GM18499 (cell line): Measurements from ENCODE around the gene CACNA1G.

Source experiments
- ATAC-seq: cut with Tn5 transposase; IDR thresholded peaks from one replicate; pipeline ENCODE4 v1.9.1; 2021; ENCODE audit warnings: moderate number of reproducible peaks; ENCODE audit not compliant: insufficient read depth, unreplicated experiment

The CACNA1G gene

DNA sequence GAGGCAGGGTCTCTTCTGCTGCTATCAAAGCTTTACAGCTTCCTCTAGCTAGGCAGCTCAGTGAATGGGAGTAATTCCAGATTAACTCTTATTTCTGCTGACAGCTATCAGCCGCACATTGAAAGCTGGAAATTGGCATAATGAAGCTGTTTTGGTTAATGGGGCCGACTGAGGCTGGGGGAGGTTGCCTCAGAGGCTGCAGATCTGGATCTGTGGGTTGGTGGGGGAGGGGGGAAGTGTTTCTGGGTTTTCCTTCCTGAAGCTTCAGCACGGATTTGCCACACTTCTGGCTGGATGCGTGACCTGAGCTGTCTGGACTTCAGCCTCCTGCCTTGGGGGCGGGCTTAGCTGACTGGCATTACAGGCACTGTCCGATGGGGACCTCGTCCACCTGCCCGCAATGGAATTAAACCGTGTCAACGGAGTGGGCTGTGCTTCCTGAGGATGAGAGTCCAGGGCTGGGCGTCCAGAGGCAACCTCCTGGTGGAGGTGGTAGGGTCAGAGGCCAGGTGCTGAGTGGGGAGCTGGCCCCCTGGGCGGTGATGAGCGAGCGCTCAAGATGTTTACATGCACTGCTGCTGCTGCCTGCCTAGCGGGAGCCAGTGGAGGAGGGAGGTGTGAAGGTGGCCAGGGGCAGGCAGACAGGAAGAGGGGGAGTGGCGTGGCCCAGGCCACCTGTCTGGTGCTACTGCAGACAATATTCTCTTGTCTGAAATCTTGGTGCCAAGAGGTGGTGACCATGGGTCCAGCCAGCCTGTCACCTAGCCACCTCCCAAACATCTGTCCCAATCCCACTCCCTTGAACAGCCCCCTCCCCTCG lies 67.5 kb downstream of the CACNA1G start:
- no peak for ATAC-seq

DNA sequence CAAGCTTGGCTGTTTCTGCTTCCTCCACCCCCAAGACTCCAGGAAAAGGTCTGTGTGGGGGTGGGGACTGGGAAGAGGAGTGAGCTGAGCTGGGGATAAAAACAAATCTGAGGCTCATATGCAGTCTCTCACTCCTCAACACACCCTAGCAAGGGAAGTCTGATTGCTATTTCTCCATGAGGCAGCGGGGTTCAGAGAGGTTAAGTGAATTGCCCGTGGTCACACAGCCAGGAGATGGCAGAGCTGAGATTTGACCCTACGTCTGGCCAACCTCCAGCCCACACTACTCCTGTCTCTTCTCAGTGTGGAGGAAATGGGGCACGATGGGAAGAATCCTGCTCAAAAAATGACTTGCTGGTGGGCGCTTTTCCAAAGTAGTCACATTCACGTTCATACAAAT lies 69.4 kb downstream of the CACNA1G start:
- ATAC-seq = no peak

DNA sequence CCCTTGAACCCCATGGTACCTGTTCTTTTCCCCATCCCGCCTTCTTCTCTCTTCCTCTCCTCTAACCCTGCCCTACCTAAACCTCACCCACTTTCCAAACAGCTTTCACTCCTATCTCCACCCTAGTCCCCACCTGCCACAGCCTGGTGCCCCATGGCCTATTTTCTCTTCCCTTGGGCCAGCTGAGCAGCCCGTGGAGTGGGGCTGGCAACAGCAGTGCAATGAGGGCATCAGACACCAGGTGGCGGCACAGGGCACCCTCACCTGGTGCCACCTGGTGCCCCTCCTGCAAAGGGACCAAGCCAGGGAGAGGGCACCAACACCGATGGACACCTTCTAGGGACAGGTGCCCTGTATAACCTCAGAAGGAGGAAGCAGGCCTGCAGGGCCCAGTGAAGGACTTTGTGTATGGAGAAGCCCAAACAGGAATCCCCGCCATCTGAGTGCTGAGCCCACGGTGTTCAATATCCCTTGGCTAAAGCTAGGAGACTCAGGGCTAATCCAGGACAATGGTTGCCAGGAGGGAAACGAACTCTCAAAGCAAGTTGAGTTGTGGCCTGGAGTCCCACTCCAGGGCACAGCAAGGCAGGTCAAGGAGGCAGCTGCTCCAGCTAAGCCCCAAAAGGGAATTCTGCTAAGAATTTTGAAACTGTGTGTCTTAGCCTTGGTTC lies 70.1 kb downstream of the CACNA1G start:
- no peak for ATAC-seq

DNA sequence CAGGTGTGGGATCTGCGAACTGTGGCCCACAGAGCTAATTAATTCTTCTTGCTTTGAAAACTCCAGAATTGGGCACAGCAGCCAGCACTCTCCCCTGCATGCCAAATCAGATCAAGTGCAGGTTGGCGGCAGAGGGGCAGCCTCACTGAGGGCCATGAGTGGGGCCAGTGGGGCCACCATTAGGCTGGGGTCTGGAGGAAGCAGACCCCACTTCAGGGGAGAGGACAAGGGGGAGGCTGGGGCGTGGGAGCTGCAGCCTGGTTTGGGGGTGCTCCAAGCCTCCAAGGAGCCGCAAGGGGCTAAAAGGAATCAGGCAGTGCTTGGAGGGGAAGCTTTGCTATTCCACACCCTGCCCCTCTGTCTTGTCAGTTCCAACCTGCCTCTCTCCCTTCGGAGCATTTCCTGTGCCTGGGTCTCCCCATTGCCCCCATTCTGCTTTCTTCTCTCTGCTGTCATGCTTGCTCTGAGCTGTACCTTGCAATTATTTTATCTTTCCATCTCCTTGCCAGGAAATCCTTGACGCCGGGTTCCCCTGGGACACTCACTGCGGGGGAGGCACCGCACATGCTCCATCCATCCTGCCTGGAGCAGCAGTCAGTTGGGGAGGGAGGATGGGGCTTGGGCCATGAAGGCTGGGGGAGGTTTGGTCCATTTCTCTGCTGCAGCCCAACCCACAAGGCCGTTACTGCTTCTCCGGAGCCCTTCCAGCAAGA lies 70.8 kb downstream of the CACNA1G start:
- ATAC-seq = no peak

DNA sequence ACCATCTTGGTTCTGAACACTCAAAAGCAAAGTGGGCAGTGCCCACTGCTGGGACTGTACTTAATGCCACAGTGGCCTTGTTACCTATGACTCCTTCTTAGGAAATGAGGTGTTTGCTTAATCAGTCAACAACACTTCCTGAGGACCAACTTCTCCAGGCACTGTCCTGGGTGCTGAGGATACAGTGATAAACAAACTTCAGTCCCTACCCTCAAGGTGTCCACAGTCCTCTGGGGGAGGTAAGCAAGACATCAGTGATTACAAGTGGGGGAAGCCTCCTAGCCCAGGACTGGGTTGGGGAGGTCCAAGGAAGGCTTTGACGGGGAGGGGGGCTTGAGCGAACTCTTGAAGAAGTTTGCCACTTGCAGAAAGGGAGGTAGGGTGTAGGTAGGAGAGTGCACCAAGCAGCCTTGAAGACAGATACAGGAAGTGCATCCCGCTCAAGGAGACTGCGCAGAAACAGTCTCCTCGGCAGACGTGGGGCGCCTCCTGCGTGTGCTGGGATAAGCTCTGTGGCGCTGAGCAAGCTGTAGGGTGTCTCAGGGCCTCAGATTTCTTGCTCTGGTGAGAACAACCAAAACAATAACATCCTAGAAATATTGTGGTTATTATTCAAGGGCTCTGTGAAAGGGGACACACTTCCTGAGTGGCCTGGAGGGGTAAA lies 71.5 kb downstream of the CACNA1G start:
- ATAC-seq = no peak

DNA sequence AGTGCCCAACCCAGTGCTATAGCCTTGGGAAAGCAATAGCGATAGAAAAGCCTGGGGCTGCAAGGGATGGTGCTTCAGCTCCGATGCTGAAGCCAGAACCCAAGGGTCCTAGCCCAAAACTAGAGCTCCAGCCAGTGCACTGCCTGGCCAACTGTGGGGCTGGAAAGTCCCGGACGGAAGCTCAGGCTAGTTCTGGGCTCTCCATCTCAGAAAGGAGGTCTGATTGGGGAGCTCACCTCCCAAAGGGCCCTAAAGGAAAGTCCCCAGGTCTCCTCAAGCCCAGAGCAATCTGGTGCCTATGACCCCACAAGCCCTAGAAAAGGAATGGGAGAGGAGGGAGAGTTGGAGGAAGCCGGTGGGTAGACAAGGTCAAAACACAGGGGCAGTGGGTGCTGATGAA lies 72.1 kb downstream of the CACNA1G start:
- ATAC-seq = no peak

DNA sequence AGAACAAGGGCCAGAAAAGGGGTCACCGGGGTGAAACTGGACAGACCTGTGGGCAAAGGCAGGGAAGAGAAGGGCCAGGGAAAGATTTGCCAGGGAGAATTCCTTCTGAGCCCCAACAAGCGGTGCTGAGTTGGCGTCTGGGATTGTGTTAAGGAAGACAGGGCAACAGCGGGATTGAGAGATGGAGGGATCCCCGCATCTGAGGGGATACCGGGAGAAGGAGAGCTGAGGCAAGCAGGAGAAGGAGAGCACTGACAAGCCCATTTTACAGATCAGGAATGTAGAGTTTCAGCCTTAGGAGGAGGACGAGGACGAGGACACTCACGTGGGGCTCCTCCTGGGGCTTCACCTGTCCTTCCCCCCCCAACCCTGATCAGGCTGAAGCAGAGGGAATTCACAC lies 73.2 kb downstream of the CACNA1G start:
- no peak for ATAC-seq

DNA sequence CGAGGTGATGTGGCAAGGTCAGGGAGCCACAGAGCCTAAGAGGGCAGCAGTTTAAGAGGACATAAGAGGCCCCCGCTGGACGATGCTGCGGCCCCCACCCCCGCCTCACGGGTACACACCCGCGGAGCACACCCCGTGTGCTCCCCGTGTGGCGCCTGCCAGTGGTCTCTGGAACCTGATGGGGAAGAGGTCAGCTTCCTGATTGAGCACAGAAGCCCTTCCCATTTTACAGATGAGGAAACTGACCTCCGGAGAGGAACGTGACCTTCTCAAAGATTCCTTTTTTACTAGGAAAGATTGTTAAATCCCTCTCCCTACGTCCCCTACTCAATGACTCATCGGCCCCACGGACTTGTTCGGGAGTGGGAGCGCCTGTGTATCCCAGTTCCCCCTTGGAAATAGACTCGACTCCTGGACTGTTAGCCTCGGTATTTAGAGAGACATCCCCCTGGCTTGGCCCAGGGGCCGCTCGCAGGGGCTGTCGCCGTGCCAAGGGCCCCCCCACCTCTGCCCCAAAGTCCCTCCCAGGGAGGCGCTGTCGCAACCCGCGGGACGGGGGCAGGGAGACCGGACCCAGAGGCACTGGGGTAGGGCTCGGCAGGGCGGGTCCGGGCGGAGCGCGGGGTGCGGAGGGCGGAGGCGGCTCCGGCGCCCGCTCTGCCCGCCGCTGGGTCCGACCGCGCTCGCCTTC lies 73.9 kb downstream of the CACNA1G start, which contains the start of gene ABCC3:
Gene ABCC3, plus strand, starts transcription at position 658 of the 691 bp plus-strand sequence. CDS start 56 bp downstream, outside the sequence.
- no peak for ATAC-seq

DNA sequence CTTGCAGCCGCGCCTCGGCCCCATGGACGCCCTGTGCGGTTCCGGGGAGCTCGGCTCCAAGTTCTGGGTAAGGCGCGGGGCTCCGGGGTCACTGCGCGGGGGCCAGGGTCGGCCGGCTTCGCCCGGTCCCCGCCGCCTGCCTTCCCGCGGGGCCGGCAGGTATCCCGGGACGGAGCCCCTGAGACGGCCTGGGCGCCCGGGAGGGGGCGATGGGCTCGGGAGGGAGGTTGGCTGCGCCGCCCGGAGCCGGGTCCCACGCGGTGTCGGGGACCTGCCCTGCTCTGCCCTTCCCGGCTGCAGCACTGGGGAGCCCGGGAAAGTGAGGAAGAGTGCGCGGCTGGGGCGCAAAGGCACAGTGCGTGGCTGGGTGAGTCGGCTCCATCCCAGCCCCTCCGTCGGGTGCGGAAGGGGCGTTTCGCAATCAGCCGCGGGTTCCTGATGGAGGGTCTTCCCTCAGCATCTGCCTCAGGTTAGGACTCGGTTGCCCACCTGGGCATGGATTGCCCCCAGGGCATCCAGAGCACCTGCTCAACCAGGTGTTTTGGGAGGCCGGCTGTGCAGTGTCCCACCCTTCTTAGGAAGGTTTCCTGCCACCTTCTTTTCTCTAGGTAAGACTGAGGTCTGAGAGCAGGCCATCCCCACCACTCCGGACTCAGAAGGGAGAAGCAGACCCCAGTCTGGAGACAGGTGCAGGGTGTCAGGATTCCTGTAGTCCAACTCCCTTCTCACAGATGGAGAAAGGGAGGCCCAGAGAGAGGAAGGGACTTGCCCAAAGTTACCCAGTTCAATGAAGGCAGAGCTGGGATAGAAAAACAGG lies 74.6 kb downstream of the CACNA1G start:
- no peak for ATAC-seq

DNA sequence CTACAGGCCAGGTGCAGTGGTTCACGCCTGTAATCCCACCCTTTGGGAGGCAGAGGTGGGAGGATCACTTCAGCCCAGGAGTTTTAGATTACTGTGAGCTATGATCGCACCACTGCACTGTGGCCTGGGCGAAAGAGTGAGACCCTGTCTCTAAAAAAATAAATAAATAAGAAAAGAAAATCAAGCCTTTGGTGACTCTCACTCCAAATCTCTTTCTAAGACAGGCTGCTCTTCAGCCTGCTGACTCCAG lies 75.1 kb downstream of the CACNA1G start:
- ATAC-seq = no peak

DNA sequence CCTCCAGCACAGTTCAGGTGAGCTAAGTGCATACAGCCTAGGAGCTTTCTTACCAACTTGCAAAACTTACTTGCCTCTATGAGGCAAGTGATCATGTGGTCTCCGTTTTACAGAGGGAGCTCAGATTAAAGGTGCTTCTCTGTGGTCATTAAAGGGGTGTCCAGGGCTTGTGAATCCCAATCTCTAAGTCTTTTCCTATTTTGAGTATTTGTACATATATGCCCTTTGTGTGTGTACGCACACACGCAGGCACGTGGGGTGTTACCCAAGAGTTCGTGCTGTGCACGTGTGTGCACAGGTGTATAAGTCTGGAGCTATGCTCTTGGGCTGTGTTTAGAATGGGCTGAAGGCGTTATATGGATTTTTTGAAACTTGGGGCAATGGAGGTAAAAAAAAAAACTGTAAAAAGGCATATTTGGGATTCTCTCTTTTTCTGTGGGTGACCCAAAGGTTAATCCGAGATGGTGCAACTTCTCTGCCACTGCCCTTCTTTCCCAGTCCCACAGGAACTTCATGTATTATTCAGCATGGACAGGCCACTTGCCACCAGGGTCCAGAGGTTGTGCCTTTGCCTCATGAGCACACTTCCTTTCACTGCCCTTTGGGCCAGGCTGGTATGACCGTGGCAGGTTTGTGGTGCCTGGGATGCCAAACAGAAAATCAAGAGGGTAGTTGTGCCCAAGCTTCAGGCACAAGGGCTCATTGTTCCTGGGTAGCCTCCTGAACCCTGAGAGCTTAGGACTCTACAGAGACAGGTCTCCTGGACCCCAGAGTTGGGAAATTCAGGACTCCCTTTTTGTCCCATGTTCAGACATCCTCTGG lies 75.7 kb downstream of the CACNA1G start:
- ATAC-seq = no peak

DNA sequence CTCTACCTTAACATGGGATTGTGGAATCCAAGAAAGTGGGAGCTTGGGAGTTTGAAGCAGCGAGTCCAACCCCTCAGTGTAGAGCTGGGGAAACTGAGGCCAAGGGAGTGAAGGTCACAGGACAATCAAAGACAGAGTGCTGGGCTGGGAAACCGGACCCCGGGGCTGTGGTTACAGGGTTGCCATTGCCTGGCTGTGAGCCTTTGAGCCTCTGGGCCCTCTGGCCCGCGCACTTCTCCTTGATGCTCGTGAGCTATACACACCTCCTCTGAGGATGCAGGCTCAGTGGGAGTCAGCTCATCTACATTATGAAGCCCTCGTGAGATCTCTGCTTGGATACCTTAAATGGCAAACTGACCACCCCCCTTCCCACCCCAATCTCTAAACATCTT lies 76.3 kb downstream of the CACNA1G start:
- no peak for ATAC-seq

DNA sequence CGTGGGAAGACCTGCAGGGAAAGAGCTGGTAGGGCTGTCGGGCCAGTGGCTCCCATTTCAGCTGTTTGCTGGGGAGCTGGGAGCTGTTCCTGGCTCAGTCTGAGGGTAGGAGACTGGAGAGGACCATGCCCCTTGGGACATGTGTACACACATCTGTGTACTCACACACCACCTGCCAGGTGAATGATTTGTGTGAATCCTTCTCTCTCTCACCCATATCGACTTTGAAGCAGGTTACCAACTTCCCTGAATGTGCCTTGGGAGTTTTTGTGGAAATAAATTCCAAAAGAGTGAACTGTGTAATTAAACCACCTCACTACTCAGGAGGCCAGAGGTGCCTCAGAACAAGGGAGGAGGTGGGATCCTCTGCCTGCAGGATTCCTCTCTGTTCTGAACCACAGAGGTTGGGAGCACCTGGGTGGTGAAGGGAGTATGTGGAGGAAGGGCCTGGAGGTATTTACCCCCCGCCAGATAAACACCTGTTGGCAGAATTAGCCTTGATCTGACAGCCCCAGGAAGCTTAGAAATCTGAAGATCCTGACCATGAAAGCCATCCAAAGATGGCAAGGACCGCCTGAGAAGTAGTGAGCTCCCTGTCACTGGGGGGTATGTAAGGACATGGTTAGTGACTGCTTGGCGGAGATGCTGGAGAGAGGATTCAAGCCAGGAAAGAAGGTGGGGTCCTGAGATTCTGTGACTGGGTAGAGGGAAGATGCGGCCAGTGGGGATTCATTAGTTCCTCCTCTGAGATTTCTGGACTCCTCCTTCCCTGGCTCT lies 77.5 kb downstream of the CACNA1G start:
- no peak for ATAC-seq

DNA sequence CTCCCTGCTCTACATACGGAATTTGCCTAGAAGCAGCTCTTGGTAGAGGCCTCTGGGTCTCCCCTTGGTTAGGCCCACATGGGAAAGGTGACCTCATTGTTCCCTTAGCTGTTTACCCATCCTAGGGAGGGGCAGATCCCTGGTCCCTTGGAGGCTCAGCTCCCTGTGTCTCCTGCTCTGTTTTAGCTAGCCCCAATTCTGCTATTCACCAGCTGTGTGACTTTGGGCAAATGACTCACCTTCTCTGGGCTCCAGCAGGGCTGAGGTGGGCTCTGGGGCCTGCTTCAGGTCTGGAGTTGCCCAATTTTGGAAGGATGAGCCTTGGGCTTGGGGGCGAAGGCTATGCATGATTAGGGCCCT lies 78.1 kb downstream of the CACNA1G start:
- ATAC-seq = no peak

DNA sequence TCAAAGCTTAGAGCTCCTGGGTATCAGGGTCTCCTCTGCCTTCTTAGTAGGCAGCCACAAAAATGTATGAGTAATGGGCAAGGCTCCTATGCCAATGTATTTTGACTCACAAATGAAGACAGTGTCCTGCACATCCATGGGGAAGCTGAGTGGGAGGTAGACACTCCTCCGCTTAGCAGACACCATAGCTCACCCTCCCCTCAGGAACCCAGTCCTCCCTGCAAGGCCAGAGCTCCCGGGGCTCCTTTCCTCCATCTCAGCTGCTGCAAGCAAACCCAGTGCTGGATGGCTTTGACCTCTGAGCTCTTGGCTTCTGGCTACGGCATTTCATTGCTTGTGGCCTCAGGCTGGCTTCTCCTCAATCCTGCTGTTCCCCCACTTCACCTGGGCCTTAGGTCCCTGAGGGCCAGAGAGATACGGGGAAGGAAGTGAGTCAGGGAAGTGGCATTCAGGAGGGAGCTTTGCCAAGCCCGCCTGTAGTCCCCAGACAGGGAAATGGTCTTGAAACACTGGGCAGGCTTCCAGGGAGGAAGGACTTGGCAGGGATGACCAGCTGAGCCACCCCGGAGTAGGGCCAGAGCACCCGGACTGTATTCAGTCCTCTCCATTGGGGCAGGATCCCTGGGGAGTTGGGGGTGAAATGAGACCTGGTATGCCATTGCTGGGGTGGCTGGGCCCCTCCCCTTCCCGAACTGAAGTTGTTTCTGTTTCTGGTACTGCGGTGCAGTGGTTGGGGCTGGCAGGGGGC lies 78.6 kb downstream of the CACNA1G start:
- no peak for ATAC-seq

DNA sequence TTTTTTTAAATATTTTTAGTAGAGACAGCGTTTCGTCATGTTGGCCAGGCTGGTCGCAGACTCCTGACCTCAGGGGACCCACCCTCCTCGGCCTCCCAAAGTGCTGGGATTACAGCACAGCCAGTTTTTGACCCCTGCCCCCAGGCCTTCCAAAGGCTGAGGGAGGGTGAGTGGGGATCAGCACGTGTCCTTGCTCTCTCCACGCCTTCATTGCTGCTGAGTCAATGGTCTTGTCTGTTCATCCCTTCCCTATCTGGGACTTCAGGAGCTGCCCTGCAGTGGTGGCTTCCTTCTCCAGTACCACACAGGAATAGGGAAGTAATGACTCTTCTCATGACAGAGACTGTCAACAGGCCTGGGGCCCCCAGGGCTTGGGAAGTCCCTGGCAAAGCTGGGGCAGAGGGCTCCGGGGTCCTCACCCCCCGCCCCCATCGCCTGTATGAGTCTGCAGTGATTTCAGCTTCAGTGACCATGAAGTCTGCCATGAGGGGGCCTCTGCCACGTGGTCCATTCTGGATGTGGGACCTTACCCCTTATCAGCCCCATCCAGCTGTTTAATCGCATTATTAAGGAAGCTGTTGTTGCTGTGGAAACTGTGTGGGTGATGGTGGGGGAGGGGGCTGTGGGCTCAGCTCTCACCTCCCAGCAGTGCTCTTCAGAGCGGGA lies 80.3 kb downstream of the CACNA1G start:
- ATAC-seq = no peak

DNA sequence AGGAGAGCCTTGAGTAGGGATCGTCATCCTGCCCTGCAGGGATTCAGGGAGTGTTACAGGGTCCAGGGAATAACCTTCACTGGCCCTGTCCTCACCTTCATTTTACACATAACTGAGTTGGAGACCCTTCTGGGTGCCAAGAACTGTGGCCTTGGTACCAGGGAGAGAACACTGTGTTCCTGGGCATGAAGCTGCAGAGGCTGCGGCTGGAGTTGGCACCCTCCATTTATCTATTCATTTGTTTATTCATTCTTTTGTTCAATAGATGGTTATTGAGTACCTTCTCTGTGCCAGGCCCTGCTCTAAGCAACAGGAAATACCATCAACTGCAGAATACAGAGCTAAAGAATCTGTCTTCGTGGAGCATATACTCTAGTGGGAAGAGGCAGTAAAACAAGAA lies 80.8 kb downstream of the CACNA1G start:
- no peak for ATAC-seq
